ENCODE measurements around the gene LSP1.
A peak's percentile ranks its signal among the peaks of the same experiment; 100 is the strongest.

Gene LSP1

GRCh38 chr11:1824221-1825038 is 28.5 kb upstream of the LSP1 start:
- DNase-seq (ENCODE audit: low read depth in 4 of 4, low spot score in 1 of 4) = no peak

GRCh38 chr11:1825039-1825740 is 27.7 kb upstream of the LSP1 start:
- DNase-seq (ENCODE audit: low read depth in 4 of 4, low spot score in 1 of 4) = no peak

- DNase-seq (ENCODE audit: low read depth in 4 of 4, low spot score in 1 of 4) = no peak
Measured at GRCh38 chr11:1825785-1826451, 27.0 kb upstream of the LSP1 start.

GRCh38 chr11:1826552-1827094 is 26.3 kb upstream of the LSP1 start:
- DNase-seq (ENCODE audit: low read depth in 4 of 4, low spot score in 1 of 4) = no peak

- DNase-seq (ENCODE audit: low read depth in 4 of 4, low spot score in 1 of 4) = no peak
Measured at GRCh38 chr11:1827095-1827813, 25.6 kb upstream of the LSP1 start.

- no peak for DNase-seq (ENCODE audit: low read depth in 4 of 4, low spot score in 1 of 4)
Measured at GRCh38 chr11:1827931-1828330, 25.0 kb upstream of the LSP1 start.

- DNase-seq (ENCODE audit: low read depth in 4 of 4, low spot score in 1 of 4) = no peak
Measured at GRCh38 chr11:1828542-1828941, 24.3 kb upstream of the LSP1 start.

- no peak for DNase-seq (ENCODE audit: low read depth in 4 of 4, low spot score in 1 of 4)
Measured at GRCh38 chr11:1829039-1829820, 23.7 kb upstream of the LSP1 start.

GRCh38 chr11:1830004-1830321 is 22.9 kb upstream of the LSP1 start:
- no peak for DNase-seq (ENCODE audit: low read depth in 4 of 4, low spot score in 1 of 4)

GRCh38 chr11:1830322-1831223 is 22.3 kb upstream of the LSP1 start:
- DNase-seq (ENCODE audit: low read depth in 4 of 4, low spot score in 1 of 4) = no peak

- no peak for DNase-seq (ENCODE audit: low read depth in 4 of 4, low spot score in 1 of 4)
Measured at GRCh38 chr11:1831338-1832210, 21.3 kb upstream of the LSP1 start.

GRCh38 chr11:1832211-1832919 is 20.5 kb upstream of the LSP1 start:
- DNase-seq (ENCODE audit: low read depth in 4 of 4, low spot score in 1 of 4) = peak in 2 of 4 experiments; percentile 47 to 54

GRCh38 chr11:1832920-1833295 is 20.0 kb upstream of the LSP1 start:
- no peak for DNase-seq (ENCODE audit: low read depth in 4 of 4, low spot score in 1 of 4)

GRCh38 chr11:1834062-1834610 is 18.7 kb upstream of the LSP1 start:
- DNase-seq (ENCODE audit: low read depth in 4 of 4, low spot score in 1 of 4) = no peak

GRCh38 chr11:1834779-1835670 is 17.9 kb upstream of the LSP1 start, which contains the start of gene SYT8:
Gene SYT8, plus strand, starts transcription at chr11:1834990. Its CDS starts 116 bp downstream, at chr11:1835106.
- DNase-seq (ENCODE audit: low read depth in 4 of 4, low spot score in 1 of 4) = no peak

GRCh38 chr11:1835671-1836010 is 17.2 kb upstream of the LSP1 start:
- DNase-seq (ENCODE audit: low read depth in 4 of 4, low spot score in 1 of 4) = no peak

All from stimulated activated CD4-positive, alpha-beta T cell treated with anti-CD3 and anti-CD28 coated beads, Interleukin-1b, Interleukin-23, amount 100 ng/mL, for 24 hours (primary cell).